Fibroblast of lung (primary cell): ENCODE results near the gene FRK. TPM values are rescaled to one million over a fixed set of nuclear protein-coding genes. Genes with fewer than 3 reads are reported as not detected.

Experiments used
- DNase-seq, 2 donors: peaks; one replicate each; pipeline versions ENCODE4 v3.0.0 to v3.0.0-alpha.2; 2010; ENCODE audit warnings: low read depth in 2 of 2
- H2AFZ ChIP-seq: 2 replicates; pipeline ENCODE4 v1.5.1; 2012; ENCODE audit warnings: low read length, control low read depth, inconsistent platforms
- H3K27ac ChIP-seq: 2 replicates; pipeline ENCODE4 v1.5.1; 2011; ENCODE audit warnings: low read length, control low read depth; ENCODE audit not compliant: insufficient read depth
- H3K27me3 ChIP-seq: 2 replicates; pipeline ENCODE4 v1.5.1; 2011; ENCODE audit warnings: mild to moderate bottlenecking, low read length; ENCODE audit not compliant: control insufficient read depth, insufficient read depth
- H3K36me3 ChIP-seq: 2 replicates; pipeline ENCODE4 v1.5.1; 2011; ENCODE audit warnings: low read length; ENCODE audit not compliant: control insufficient read depth, insufficient read depth
- H3K4me1 ChIP-seq: 2 replicates; pipeline ENCODE4 v1.5.1; 2011; ENCODE audit warnings: low read length; ENCODE audit not compliant: control insufficient read depth, insufficient read depth; ENCODE audit errors: extremely low read depth
- H3K4me2 ChIP-seq: 2 replicates; pipeline ENCODE4 v1.5.1; 2011; ENCODE audit warnings: low read length, control low read depth; ENCODE audit not compliant: insufficient read depth; ENCODE audit errors: extremely low read depth
- H3K4me3 ChIP-seq, 4 experiments: fragments of 200-600 bp in 1 of 4; sonication (generic) in 1 of 4; replicated peaks in 1 of 4; 2 replicates each; pipeline ENCODE4 v1.5.1; 2011 to 2016; ENCODE audit warnings: low read length in 4 of 4, low read depth in 3 of 4, mild to moderate bottlenecking in 3 of 4, control low read depth in 2 of 4, inconsistent platforms in 1 of 4, mixed read lengths in 1 of 4; ENCODE audit not compliant: insufficient read depth in 1 of 4; ENCODE audit errors: control extremely low read depth in 1 of 4
- H3K79me2 ChIP-seq: 2 replicates; pipeline ENCODE4 v1.5.1; 2012; ENCODE audit warnings: mild to moderate bottlenecking, low read length, inconsistent platforms; ENCODE audit not compliant: control insufficient read depth, insufficient read depth
- H3K9ac ChIP-seq: 2 replicates; pipeline ENCODE4 v1.5.1; 2011; ENCODE audit warnings: mild to moderate bottlenecking, low read length, control low read depth; ENCODE audit not compliant: insufficient read depth
- H3K9me3 ChIP-seq: 2 replicates; pipeline ENCODE4 v1.5.1; 2012; ENCODE audit warnings: low read depth, low read length; ENCODE audit not compliant: control insufficient read depth, insufficient read depth
- H4K20me1 ChIP-seq: 2 replicates; pipeline ENCODE4 v1.5.1; 2011; ENCODE audit warnings: low read length; ENCODE audit not compliant: control insufficient read depth, insufficient read depth; ENCODE audit errors: extremely low read depth
- EZH2 ChIP-seq: IDR thresholded peaks from 2 replicates; pipeline ENCODE4 v1.5.1; 2012; ENCODE audit warnings: low read length, control low read depth, mild to moderate bottlenecking; ENCODE audit errors: missing control alignments
- polyA plus RNA-seq, 2 donors: library from polyadenylated mRNA; depleted of rRNA in 1 of 2; stranded (reverse) in 1 of 2; unstranded in 1 of 2; fragments of >200 nt; gene quantifications; 2 replicates each; pipeline ENCODE4 v1.2.1, GENCODE V29; 2011 to 2012; ENCODE audit warnings: missing spikeins in 1 of 2
- total RNA-seq: library from RNA; depleted of rRNA; stranded (reverse); fragments of >200 nt; gene quantifications from 2 replicates; pipeline ENCODE4 v1.2.1, GENCODE V29; 2014
- TF ChIP-seq, protein P1 (sequence below), 2 donors: IDR thresholded peaks in 1 of 2; conservative IDR thresholded peaks in 1 of 2; 1 replicate in 1 of 2; 2 replicates in 1 of 2; pipeline ENCODE4 v1.5.1; 2011 to 2012; ENCODE audit warnings: low read length in 2 of 2, control low read depth in 1 of 2, inconsistent platforms in 1 of 2, low read depth in 1 of 2, mild to moderate bottlenecking in 1 of 2

Gene FRK
- total and polyA plus RNA-seq, 2 donors (not counting 1 experiment from before 2014, with no cell fraction given), result 0.18 to 0.33 TPM

DNA sequence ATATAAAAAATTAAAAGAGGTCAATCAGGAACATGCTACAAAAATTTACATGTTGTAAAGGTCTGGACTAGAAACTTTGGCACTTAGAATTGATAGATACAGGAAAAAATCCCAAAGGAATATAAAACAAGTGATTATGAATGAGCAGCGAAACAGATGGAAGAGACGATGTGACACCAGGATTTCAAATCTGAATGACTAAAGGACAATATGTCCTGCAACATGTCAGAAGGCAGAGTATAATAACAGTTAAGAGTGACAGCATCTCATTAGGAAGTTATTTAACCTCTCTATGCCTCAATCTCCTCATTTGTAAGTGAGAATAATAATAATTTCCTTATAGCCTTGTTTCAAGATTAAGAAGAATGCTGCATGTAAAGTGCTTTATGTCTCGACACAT is 50.3 kb downstream of the FRK start:
- Histone ChIP-seq H3K27me3 (no peaks in the 10 kb centered on the region), H2AFZ (no peak overlapping the region), H3K4me3 (no peak overlapping the region), H3K27ac (no peak overlapping the region), H3K9ac (no peak overlapping the region), H3K36me3 (no peaks in the 10 kb centered on the region), H3K4me1 (peaks cover 2% of the 10 kb centered on the region), H3K79me2 (no peaks in the 10 kb centered on the region), H3K4me2 (no peak overlapping the region), H4K20me1 (no peaks in the 10 kb centered on the region), H3K9me3 (no peaks in the 10 kb centered on the region)
- no peak for DNase-seq
- no peak for TF ChIP-seq EZH2
- TF ChIP-seq, protein P1, sequence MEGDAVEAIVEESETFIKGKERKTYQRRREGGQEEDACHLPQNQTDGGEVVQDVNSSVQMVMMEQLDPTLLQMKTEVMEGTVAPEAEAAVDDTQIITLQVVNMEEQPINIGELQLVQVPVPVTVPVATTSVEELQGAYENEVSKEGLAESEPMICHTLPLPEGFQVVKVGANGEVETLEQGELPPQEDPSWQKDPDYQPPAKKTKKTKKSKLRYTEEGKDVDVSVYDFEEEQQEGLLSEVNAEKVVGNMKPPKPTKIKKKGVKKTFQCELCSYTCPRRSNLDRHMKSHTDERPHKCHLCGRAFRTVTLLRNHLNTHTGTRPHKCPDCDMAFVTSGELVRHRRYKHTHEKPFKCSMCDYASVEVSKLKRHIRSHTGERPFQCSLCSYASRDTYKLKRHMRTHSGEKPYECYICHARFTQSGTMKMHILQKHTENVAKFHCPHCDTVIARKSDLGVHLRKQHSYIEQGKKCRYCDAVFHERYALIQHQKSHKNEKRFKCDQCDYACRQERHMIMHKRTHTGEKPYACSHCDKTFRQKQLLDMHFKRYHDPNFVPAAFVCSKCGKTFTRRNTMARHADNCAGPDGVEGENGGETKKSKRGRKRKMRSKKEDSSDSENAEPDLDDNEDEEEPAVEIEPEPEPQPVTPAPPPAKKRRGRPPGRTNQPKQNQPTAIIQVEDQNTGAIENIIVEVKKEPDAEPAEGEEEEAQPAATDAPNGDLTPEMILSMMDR (conservative IDR thresholded peaks at IDR 0.05 in 1 of 2, IDR thresholded peaks at IDR 0.05 in 1 of 2; ENCODE audit: low read depth in 1 of 2, low read length in 2 of 2), result no peak

DNA sequence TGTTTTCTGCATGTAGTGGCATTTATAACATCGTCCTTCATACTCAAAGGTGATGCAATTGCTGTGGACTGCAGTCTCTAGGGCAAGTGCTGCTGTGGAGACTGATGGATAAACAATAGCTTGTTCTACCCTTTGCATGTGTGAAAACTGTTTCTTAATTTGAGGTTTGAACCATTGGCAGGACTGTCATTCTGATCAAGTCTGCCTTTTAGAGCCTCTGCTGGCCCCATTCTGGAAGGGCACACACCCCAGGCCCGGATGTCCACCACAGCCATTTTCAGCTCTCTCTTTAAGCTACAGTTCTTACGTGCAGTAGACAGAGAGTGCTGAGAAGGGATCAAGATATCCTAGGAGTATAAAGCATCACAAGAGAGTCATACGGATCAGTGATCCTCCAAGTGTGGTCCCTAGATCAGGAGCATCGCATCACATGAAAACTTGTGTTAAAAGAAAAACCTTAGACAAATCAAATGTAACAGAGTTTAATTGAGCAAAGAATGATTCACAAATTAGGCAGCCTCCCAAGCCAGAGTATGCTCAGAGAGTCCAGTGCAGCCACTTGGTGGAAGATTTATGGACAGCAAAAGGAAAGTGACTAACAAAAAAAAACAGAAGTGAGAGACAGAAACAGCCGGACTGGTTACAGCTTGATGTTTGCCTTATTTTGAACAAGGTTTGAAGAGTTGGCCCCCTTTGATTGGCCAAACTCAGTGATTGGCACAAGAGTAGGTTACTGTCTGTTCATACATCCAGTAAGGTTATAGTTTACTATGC is 52.0 kb downstream of the FRK start:
- H3K4me3 ChIP-seq, result peak overlapping the region in 2 of 4 experiments; percentile 2 to 4
- H3K4me2 ChIP-seq, result peak overlapping the region; percentile 65
- TF ChIP-seq EZH2, result no peak
- TF ChIP-seq, protein P1 (conservative IDR thresholded peaks at IDR 0.05 in 1 of 2, IDR thresholded peaks at IDR 0.05 in 1 of 2; ENCODE audit: low read depth in 1 of 2, low read length in 2 of 2), result no peak
- peak overlapping the region; percentile 63 for H2AFZ ChIP-seq
- no peaks in the 10 kb centered on the region for H4K20me1 ChIP-seq
- peaks cover 2% of the 10 kb centered on the region for H3K4me1 ChIP-seq
- no peaks in the 10 kb centered on the region for H3K79me2 ChIP-seq
- no peaks in the 10 kb centered on the region for H3K36me3 ChIP-seq
- DNase-seq, result peak; percentile 74 to 80
- H3K9ac ChIP-seq, result no peak overlapping the region
- H3K9me3 ChIP-seq, result no peaks in the 10 kb centered on the region
- no peaks in the 10 kb centered on the region for H3K27me3 ChIP-seq
- peak overlapping the region; percentile 52 for H3K27ac ChIP-seq

DNA sequence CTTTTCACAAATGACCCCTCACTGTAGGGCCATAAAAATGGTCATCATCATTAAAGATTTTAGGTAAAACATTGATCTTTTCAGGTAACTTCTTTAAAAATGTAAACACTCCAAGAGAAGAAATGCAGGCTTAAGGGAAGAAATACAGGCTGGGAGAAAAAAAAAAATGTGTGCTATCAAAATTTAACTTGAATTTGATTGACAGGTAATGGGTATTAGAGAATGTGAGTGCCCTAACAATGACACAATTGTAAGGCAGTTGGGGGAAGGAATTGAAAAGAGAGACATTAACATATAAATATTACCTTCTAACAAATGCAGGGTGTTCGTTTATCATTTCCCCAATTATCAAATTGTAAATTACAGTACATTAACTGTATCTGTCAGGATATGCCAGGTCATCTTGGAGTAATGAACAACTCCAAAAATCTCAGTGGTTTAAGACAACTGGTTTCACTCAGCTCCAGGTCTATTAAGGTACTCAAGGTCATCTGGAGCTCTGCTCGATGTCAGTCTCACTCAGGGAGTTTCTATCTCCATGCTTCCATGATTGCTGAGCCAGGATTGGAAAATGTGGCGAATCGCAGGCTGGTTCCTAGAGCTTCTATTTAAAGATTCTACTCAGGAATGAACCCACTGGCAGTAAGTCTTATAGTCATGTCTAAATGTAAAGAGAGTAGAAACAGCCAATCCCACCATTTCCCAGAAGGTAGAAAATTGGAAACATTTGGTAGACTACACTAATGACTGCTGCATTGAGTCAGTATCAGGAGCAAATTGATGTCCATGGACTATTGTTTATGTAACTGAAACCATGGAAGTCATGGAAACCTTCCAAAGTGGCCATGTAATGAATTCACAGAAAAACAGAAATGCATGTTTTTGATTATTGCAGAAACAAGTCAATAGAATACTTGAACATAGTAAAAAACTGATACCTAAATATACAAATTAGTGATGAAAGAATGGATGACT is 55.6 kb downstream of the FRK start:
- no peak for TF ChIP-seq EZH2
- TF ChIP-seq, protein P1 (conservative IDR thresholded peaks at IDR 0.05 in 1 of 2, IDR thresholded peaks at IDR 0.05 in 1 of 2; ENCODE audit: low read depth in 1 of 2, low read length in 2 of 2), result no peak
- Histone ChIP-seq H3K36me3 (no peaks in the 10 kb centered on the region), H3K4me1 (peaks cover 2% of the 10 kb centered on the region), H3K79me2 (no peaks in the 10 kb centered on the region), H3K9ac (no peak overlapping the region), H3K27ac (no peak overlapping the region), H2AFZ (no peak overlapping the region), H3K4me3 (no peak overlapping the region), H3K27me3 (no peaks in the 10 kb centered on the region), H3K4me2 (no peak overlapping the region), H4K20me1 (no peaks in the 10 kb centered on the region), H3K9me3 (no peaks in the 10 kb centered on the region)
- DNase-seq, result peak in 1 of 2 donors; percentile 48
